K562 (cell line): Measurements from ENCODE around the gene RNF41. TPM values are rescaled to one million over a fixed set of nuclear protein-coding genes. Genes with fewer than 3 reads are reported as not detected.

Source experiments
- ATF4 ChIP-seq: fragments of 450-650 bp; formaldehyde crosslinking; IDR thresholded peaks from 2 replicates; pipeline ENCODE4 v1.4.0; 2022; ENCODE audit warnings: mild to moderate bottlenecking, moderate library complexity
- BCLAF1 ChIP-seq, 2 experiments: fragments of 450-650 bp in 1 of 2; IDR thresholded peaks; 2 replicates each; pipeline ENCODE4 v1.6.1; 2011 to 2017; ENCODE audit warnings: low read depth in 2 of 2, antibody characterized with exemption in 1 of 2, borderline replicate concordance in 1 of 2, low read length in 1 of 2, mild to moderate bottlenecking in 1 of 2, mixed read lengths in 1 of 2; ENCODE audit not compliant: control insufficient read depth in 1 of 2
- BMI1 ChIP-seq: fragments of 150-350 bp; IDR thresholded peaks from 2 replicates; pipeline ENCODE4 v1.6.1; 2014; ENCODE audit warnings: low read length
- CBX3 ChIP-seq, 2 experiments: IDR thresholded peaks; 1 replicate in 1 of 2; 2 replicates in 1 of 2; pipeline ENCODE4 v1.6.1; 2012; ENCODE audit warnings: inconsistent platforms in 2 of 2, low read length in 2 of 2, borderline replicate concordance in 1 of 2, control low read depth in 1 of 2
- DIDO1 ChIP-seq: fragments of 450-650 bp; IDR thresholded peaks from 2 replicates; pipeline ENCODE4 v1.6.1; 2016; ENCODE audit warnings: low read depth, missing biosample characterization, missing genetic modification characterization
- EP300 ChIP-seq: IDR thresholded peaks from 2 replicates; pipeline ENCODE4 v1.6.1; 2012; ENCODE audit warnings: low read length, improper control_type of control experiment
- EWSR1 ChIP-seq: fragments of 450-650 bp; IDR thresholded peaks from 2 replicates; pipeline ENCODE4 v1.6.1; 2018; ENCODE audit warnings: borderline replicate concordance, mild to moderate bottlenecking, low read depth, moderate library complexity; ENCODE audit not compliant: partially characterized antibody
- HCFC1 ChIP-seq: IDR thresholded peaks from 2 replicates; pipeline ENCODE4 v1.6.1; 2012; ENCODE audit warnings: low read depth, low read length, improper control_type of control experiment
- HINFP ChIP-seq: fragments of 450-650 bp; conservative IDR thresholded peaks from 2 replicates; pipeline ENCODE4 v1.6.1; 2016; ENCODE audit warnings: missing genetic modification characterization, low read depth, mild to moderate bottlenecking, control low read depth, missing compliant biosample characterization
- HLTF ChIP-seq: fragments of 450-650 bp; IDR thresholded peaks from 2 replicates; pipeline ENCODE4 v1.6.1; 2016
- HNRNPK ChIP-seq: fragments of 200-400 bp; formaldehyde crosslinking; IDR thresholded peaks from one replicate; pipeline ENCODE4 v1.6.1; 2018; ENCODE audit warnings: mild to moderate bottlenecking, low read depth, low read length; ENCODE audit not compliant: poor library complexity, severe bottlenecking
- KDM1A ChIP-seq, 2 experiments: fragments of 450-650 bp; IDR thresholded peaks; 2 replicates each; pipeline ENCODE4 v1.6.1; 2016; ENCODE audit warnings: mild to moderate bottlenecking in 2 of 2
- KLF1 ChIP-seq: fragments of 450-650 bp; IDR thresholded peaks from 2 replicates; pipeline ENCODE4 v1.6.1; 2016; ENCODE audit warnings: missing genetic modification characterization, missing compliant biosample characterization
- PHB ChIP-seq: fragments of 250-450 bp; sonication (Bioruptor Pico); IDR thresholded peaks from 2 replicates; pipeline ENCODE4 v1.5.0; 2021
- POLR3G ChIP-seq: IDR thresholded peaks from 2 replicates; pipeline ENCODE4 v1.6.1; 2011; ENCODE audit not compliant: insufficient read length, insufficient replicate concordance; ENCODE audit errors: extremely low read depth
- RNF2 ChIP-seq: sonication (generic); IDR thresholded peaks from 2 replicates; pipeline ENCODE4 v1.6.1; 2016
- SIN3B ChIP-seq: fragments of 450-650 bp; IDR thresholded peaks from 2 replicates; pipeline ENCODE4 v1.6.1; 2017; ENCODE audit warnings: low read depth, mild to moderate bottlenecking, moderate library complexity
- SIRT6 ChIP-seq: IDR thresholded peaks from one replicate; pipeline ENCODE4 v1.6.1; 2012; ENCODE audit warnings: low read depth, mild to moderate bottlenecking, control low read depth, inconsistent platforms, low read length, moderate library complexity
- SMARCA4 ChIP-seq: fragments of 450-650 bp; IDR thresholded peaks from 2 replicates; pipeline ENCODE4 v1.6.1; 2016
- ZBTB8A ChIP-seq: fragments of 450-650 bp; IDR thresholded peaks from 2 replicates; pipeline ENCODE4 v1.6.1; 2018; ENCODE audit warnings: mild to moderate bottlenecking, moderate library complexity; ENCODE audit not compliant: partially characterized antibody
- ZNF184 ChIP-seq: sonication (generic); formaldehyde crosslinking; IDR thresholded peaks from 2 replicates; pipeline ENCODE4 v1.5.0; 2020; ENCODE audit warnings: missing genetic modification reagents
- ZNF253 ChIP-seq: fragments of 250-450 bp; sonication (Bioruptor Pico); conservative IDR thresholded peaks from 2 replicates; pipeline ENCODE4 v1.6.1; 2021; ENCODE audit warnings: mild to moderate bottlenecking
- ZNF354B ChIP-seq: fragments of 250-450 bp; sonication (Bioruptor Pico); IDR thresholded peaks from 2 replicates; pipeline ENCODE4 v1.4.0; 2020
- ZNF41 ChIP-seq: fragments of 250-450 bp; sonication (Bioruptor Pico); conservative IDR thresholded peaks from 2 replicates; pipeline ENCODE4 v1.4.0; 2020; ENCODE audit warnings: mild to moderate bottlenecking
- ZNF785 ChIP-seq: fragments of 250-450 bp; sonication (Bioruptor Pico); IDR thresholded peaks from 2 replicates; pipeline ENCODE4 v1.4.0; 2020; ENCODE audit warnings: mild to moderate bottlenecking
- polyA plus RNA-seq, 8 experiments: library from polyadenylated mRNA; depleted of rRNA in 4 of 8; stranded (reverse) in 5 of 8; unstranded in 3 of 8; fragments of >200 nt; fragmentation: Nextera tagmentation in 2 of 8; fragmentation: Illumina TruSeq in 1 of 8; extraction: Ambion mirVana in 2 of 8; extraction: Trizol in 1 of 8; gene quantifications; 2 replicates each; pipeline versions ENCODE4 v1.2.1 to v1.2.3, GENCODE V29; 2011 to 2014; ENCODE audit warnings: inconsistent platforms in 1 of 8, missing spikeins in 1 of 8
- total RNA-seq, 7 experiments: library from RNA; depleted of rRNA in 6 of 7; stranded (reverse); fragments of >200 nt in 6 of 7; fragmentation: Illumina TruSeq in 2 of 7; extraction: Trizol in 2 of 7; gene quantifications; 2 replicates each; pipeline versions ENCODE4 v1.2.1 to v1.2.3, GENCODE V29; 2011 to 2021; ENCODE audit warnings: low replicate concordance in 1 of 7

RNF41 gene
- total and polyA plus RNA-seq, 9 of the 15 experiments (the other 6 are each of a cell fraction or from before 2014, with no cell fraction given): 28.2 to 46.8 (median 33.8) TPM

- TF ChIP-seq HINFP (tag) (no peak), SIRT6 (no peak), ZNF184 (CRISPR knock-in tag) (no peak), ZNF354B (CRISPR knock-in tag) (no peak), PHB (no peak), RNF2 (no peak), HCFC1 (peak; percentile 46), KLF1 (tag) (no peak), HLTF (no peak), EWSR1 (no peak), ZNF41 (no peak), ZBTB8A (no peak), BMI1 (no peak), BCLAF1 (IDR thresholded peaks at IDR 0.05; ENCODE audit: borderline replicate concordance in 1 of 2, control insufficient read depth in 1 of 2, low read depth in 2 of 2, low read length in 1 of 2) (peak in 1 of 2 experiments; percentile 79; a peak in 1 of 4 replicates), ZNF253 (CRISPR knock-in tag) (no peak), DIDO1 (no peak), SIN3B (peak; percentile 27; the same call in 1 of the 2 replicates), POLR3G (no peak), ZNF785 (no peak), ATF4 (CRISPR knock-in tag) (no peak), EP300 (peak; percentile 6; the same call in 1 of the 2 replicates), HNRNPK (no peak), SMARCA4 (no peak), KDM1A (IDR thresholded peaks at IDR 0.05) (0 out of 4 replicates have a peak, but pooled peaks of 1 of the 2 experiments have one; percentile 7), CBX3 (IDR thresholded peaks at IDR 0.05; ENCODE audit: borderline replicate concordance in 1 of 2, low read length in 2 of 2) (peak in 1 of 2 experiments; percentile 83; a peak in 1 of 3 replicates)
Measured at GRCh38 chr12:56189099-56189917, 32.4 kb downstream of the RNF41 start, which contains the start of gene SMARCC2 (continued).
